Measurements from ENCODE around the gene PPP1R9A.

Gene PPP1R9A

GRCh38 chr7:95311389-95311788 lies 404.0 kb downstream of the PPP1R9A start:
- no peak overlapping the region for H3K4me3 ChIP-seq (ENCODE audit: severe bottlenecking)
- no peak overlapping the region for H3K27ac ChIP-seq (ENCODE audit: poor library complexity, severe bottlenecking)
- DNase-seq (ENCODE audit: low spot score) (no peak), ATAC-seq (ENCODE audit: low read depth) (no peak)
- H3K9me3 ChIP-seq (ENCODE audit: severe bottlenecking), result no peaks in the 10 kb centered on the region
- no peak for TF ChIP-seq CTCF (IDR thresholded peaks at IDR 0.05; ENCODE audit: poor library complexity, severe bottlenecking)
- H3K36me3 ChIP-seq (ENCODE audit: low read depth), result no peaks in the 10 kb centered on the region
- H3K4me1 ChIP-seq (ENCODE audit: insufficient read depth, poor library complexity, severe bottlenecking), result no peaks in the 10 kb centered on the region
- H3K27me3 ChIP-seq (ENCODE audit: insufficient read depth, poor library complexity, severe bottlenecking), result no peaks in the 10 kb centered on the region

- H3K27me3 ChIP-seq (ENCODE audit: insufficient read depth, poor library complexity, severe bottlenecking), result no peaks in the 10 kb centered on the region
- no peak for DNase-seq (ENCODE audit: low spot score)
- TF ChIP-seq CTCF (IDR thresholded peaks at IDR 0.05; ENCODE audit: poor library complexity, severe bottlenecking), result no peak
- no peaks in the 10 kb centered on the region for H3K9me3 ChIP-seq (ENCODE audit: severe bottlenecking)
- no peak overlapping the region for H3K27ac ChIP-seq (ENCODE audit: poor library complexity, severe bottlenecking)
- no peaks in the 10 kb centered on the region for H3K36me3 ChIP-seq (ENCODE audit: low read depth)
- no peak overlapping the region for H3K4me3 ChIP-seq (ENCODE audit: severe bottlenecking)
- H3K4me1 ChIP-seq (ENCODE audit: insufficient read depth, poor library complexity, severe bottlenecking), result no peaks in the 10 kb centered on the region
- ATAC-seq (ENCODE audit: low read depth), result no peak
These were observed 405.2 kb downstream of the PPP1R9A start for GRCh38 chr7:95312561-95312960.

- ATAC-seq (ENCODE audit: low read depth), result no peak
- Histone ChIP-seq H3K9me3 (ENCODE audit: severe bottlenecking) (no peaks in the 10 kb centered on the region), H3K27ac (ENCODE audit: poor library complexity, severe bottlenecking) (no peak overlapping the region), H3K4me3 (ENCODE audit: severe bottlenecking) (no peak overlapping the region), H3K27me3 (ENCODE audit: insufficient read depth, poor library complexity, severe bottlenecking) (no peaks in the 10 kb centered on the region), H3K36me3 (ENCODE audit: low read depth) (no peaks in the 10 kb centered on the region), H3K4me1 (ENCODE audit: insufficient read depth, poor library complexity, severe bottlenecking) (no peaks in the 10 kb centered on the region)
- DNase-seq (ENCODE audit: low spot score), result no peak
- TF ChIP-seq CTCF (IDR thresholded peaks at IDR 0.05; ENCODE audit: poor library complexity, severe bottlenecking), result no peak
These were observed 409.2 kb downstream of the PPP1R9A start for GRCh38 chr7:95316588-95316987.

- H3K27me3 ChIP-seq (ENCODE audit: insufficient read depth, poor library complexity, severe bottlenecking), result no peaks in the 10 kb centered on the region
- no peak for TF ChIP-seq CTCF (IDR thresholded peaks at IDR 0.05; ENCODE audit: poor library complexity, severe bottlenecking)
These were observed 410.2 kb downstream of the PPP1R9A start for GRCh38 chr7:95317546-95317945.

GRCh38 chr7:95317966-95318365 lies 410.6 kb downstream of the PPP1R9A start:
- Histone ChIP-seq H3K27ac (ENCODE audit: poor library complexity, severe bottlenecking) (no peak overlapping the region), H3K4me3 (ENCODE audit: severe bottlenecking) (no peak overlapping the region), H3K9me3 (ENCODE audit: severe bottlenecking) (no peaks in the 10 kb centered on the region), H3K36me3 (ENCODE audit: low read depth) (no peaks in the 10 kb centered on the region), H3K4me1 (ENCODE audit: insufficient read depth, poor library complexity, severe bottlenecking) (no peaks in the 10 kb centered on the region), H3K27me3 (ENCODE audit: insufficient read depth, poor library complexity, severe bottlenecking) (no peaks in the 10 kb centered on the region)
- ATAC-seq (ENCODE audit: low read depth) (no peak), DNase-seq (ENCODE audit: low spot score) (no peak)
- TF ChIP-seq CTCF (IDR thresholded peaks at IDR 0.05; ENCODE audit: poor library complexity, severe bottlenecking), result no peak

More at GRCh38 chr7:95317546-95317945, 410.2 kb downstream of the PPP1R9A start:
- Histone ChIP-seq H3K9me3 (ENCODE audit: severe bottlenecking) (no peaks in the 10 kb centered on the region), H3K27ac (ENCODE audit: poor library complexity, severe bottlenecking) (no peak overlapping the region), H3K4me3 (ENCODE audit: severe bottlenecking) (no peak overlapping the region), H3K36me3 (ENCODE audit: low read depth) (no peaks in the 10 kb centered on the region), H3K4me1 (ENCODE audit: insufficient read depth, poor library complexity, severe bottlenecking) (no peaks in the 10 kb centered on the region)
- no peak for DNase-seq (ENCODE audit: low spot score)
- ATAC-seq (ENCODE audit: low read depth), result no peak

All from RWPE2 (cell line).